Measurements from ENCODE around the gene TTLL11.

Gene TTLL11

DNA sequence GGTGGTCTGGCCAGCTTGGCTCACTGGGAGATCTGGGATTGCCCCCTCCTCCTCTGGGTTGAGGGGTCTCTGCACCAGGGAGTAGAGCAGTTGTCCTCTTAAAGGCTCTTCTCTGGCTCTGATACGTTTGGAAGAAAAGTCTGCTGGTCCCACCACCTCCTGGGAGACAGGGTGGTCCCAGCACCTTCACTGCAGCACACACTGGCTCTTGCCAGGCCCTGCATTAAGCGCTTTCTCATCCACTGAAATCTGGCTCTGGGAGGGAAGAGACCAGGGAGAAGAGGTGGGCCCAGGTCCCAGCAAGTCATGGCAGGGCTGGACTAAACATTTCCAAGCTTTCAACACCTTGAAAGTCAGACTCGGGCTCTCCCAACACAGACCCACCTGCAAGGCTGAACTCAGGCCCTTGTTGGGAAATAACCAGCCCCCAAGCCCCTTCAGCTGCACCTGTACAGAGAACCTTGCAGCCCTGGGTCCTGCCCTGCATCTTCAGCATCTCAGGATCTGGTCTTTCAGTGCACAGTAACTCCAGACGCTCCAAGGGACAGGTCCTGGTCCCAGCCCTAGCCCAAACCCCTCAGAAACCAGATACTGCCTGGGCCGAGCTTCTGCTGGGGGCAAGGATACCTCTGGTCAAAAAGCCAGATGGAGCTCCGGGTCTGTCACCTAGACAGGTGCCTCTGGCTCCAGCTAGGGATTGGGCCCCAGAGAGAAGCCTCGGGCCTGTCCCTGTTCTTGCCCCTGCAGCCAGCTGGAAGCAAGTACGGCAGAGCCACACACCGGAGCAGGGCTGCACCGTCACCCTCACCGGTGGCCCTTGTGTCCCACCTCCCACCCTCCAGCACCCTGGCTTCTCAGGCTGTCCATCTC is 307.2 kb downstream of the TTLL11 start:
- TF ChIP-seq, protein P1, sequence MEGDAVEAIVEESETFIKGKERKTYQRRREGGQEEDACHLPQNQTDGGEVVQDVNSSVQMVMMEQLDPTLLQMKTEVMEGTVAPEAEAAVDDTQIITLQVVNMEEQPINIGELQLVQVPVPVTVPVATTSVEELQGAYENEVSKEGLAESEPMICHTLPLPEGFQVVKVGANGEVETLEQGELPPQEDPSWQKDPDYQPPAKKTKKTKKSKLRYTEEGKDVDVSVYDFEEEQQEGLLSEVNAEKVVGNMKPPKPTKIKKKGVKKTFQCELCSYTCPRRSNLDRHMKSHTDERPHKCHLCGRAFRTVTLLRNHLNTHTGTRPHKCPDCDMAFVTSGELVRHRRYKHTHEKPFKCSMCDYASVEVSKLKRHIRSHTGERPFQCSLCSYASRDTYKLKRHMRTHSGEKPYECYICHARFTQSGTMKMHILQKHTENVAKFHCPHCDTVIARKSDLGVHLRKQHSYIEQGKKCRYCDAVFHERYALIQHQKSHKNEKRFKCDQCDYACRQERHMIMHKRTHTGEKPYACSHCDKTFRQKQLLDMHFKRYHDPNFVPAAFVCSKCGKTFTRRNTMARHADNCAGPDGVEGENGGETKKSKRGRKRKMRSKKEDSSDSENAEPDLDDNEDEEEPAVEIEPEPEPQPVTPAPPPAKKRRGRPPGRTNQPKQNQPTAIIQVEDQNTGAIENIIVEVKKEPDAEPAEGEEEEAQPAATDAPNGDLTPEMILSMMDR (IDR thresholded peaks at IDR 0.05) = no peak
- H3K4me1 ChIP-seq = no peaks in the 10 kb centered on the region
- H3K9ac ChIP-seq = no peak overlapping the region
- no peaks in the 10 kb centered on the region for H3K9me3 ChIP-seq (ENCODE audit: control insufficient read depth, low read length)
- H3K4me2 ChIP-seq (ENCODE audit: low read length) = no peak overlapping the region
- no peaks in the 10 kb centered on the region for H3K36me3 ChIP-seq (ENCODE audit: control insufficient read depth, insufficient read depth, low read length)
- H3K79me2 ChIP-seq = no peaks in the 10 kb centered on the region
- no peak overlapping the region for H3K4me3 ChIP-seq (ENCODE audit: low read depth, low read length)
- no peaks in the 10 kb centered on the region for H3K27me3 ChIP-seq (ENCODE audit: control insufficient read depth, insufficient read depth, low read length)
- no peak overlapping the region for H3K27ac ChIP-seq
- no peak overlapping the region for H2AFZ ChIP-seq

DNA sequence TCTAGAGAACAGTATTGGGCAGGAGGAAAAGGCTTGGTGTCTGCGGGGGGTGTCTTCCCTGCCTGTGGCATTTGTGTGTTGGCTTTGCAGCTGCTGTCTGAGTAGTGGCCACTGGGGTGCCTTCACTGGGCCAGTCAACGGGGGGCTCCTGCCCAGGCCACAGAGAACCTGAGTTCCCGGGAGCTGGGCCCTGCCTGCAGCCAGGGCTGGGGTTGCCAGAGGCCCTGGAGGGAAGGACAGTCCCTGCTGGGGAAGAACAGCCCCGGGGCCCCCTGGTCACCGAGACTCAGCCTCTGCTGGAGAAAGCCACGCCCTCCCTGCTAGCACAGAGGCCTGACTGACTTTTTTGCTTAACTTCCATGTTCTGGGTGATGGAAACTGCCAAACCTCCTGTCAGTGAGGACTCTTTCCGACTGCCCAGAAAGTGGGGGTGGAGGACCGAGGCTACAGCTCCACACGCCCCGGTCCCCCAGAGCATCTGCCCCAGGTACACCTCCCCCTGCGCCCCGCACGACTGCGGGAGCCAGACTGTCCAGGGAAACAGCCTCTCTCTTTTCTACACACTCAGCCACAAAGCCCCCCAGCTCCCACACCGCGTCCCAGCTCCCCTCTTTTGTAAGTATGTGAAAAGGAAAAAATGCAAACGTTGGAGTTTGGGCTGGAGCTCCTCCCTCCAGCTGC is 308.2 kb downstream of the TTLL11 start:
- Histone ChIP-seq H3K27me3 (ENCODE audit: control insufficient read depth, insufficient read depth, low read length) (no peaks in the 10 kb centered on the region), H3K9me3 (ENCODE audit: control insufficient read depth, low read length) (no peaks in the 10 kb centered on the region), H3K4me2 (ENCODE audit: low read length) (no peak overlapping the region), H3K4me3 (ENCODE audit: low read depth, low read length) (no peak overlapping the region), H3K4me1 (no peaks in the 10 kb centered on the region), H3K36me3 (ENCODE audit: control insufficient read depth, insufficient read depth, low read length) (no peaks in the 10 kb centered on the region), H3K79me2 (no peaks in the 10 kb centered on the region), H3K27ac (no peak overlapping the region), H2AFZ (no peak overlapping the region), H3K9ac (no peak overlapping the region)
- TF ChIP-seq, protein P1 (IDR thresholded peaks at IDR 0.05) = no peak

DNA sequence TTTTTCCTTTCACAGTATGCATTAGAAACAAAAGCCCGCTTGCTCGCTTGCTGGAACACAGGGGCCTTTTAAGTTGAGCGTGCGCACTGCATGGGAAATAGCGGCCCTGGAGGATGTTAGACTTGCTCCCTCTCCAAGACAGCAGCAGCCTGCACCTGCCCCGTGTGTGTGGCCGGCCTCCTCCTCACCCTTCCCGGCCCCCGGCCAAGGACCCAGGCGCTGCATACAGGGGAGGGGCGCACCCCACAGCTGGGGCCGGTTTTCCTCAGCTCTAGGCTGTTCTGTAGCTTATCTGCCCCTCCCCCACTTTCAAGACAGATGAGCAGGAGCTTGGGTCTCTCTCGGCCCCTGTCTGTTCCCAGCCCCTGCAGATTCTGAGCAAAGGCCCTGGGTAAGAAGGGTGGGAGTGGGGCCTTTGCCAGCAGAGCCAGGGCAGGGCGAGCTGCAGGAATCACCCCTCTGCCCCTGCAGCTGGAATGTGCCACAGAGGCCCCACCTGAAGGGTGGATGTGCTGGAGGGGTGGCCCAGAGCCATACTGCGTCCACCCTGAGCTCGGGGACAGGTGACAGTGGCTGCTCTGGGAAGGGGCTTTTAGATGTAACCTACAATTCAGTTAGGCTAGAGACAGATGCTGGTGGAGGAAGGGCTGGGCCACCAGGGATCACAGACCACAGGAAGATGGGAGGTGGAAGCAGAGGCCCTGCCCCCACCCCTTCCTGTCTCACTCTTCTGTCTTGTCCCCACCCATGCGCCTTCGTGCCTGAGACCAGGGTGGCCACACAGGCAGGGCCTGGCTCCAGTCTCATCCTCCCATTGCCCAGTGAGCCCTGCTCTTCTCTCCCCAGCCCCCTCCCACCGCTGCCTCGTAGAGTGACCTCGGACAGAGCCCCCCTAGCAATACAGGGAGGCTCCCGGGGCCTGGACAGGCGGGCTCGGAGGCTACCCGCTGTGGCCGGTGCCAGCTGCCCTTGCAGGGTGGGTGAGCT is 309.3 kb downstream of the TTLL11 start:
- no peak overlapping the region for H3K27ac ChIP-seq
- no peaks in the 10 kb centered on the region for H3K79me2 ChIP-seq
- no peak overlapping the region for H3K4me2 ChIP-seq (ENCODE audit: low read length)

DNA sequence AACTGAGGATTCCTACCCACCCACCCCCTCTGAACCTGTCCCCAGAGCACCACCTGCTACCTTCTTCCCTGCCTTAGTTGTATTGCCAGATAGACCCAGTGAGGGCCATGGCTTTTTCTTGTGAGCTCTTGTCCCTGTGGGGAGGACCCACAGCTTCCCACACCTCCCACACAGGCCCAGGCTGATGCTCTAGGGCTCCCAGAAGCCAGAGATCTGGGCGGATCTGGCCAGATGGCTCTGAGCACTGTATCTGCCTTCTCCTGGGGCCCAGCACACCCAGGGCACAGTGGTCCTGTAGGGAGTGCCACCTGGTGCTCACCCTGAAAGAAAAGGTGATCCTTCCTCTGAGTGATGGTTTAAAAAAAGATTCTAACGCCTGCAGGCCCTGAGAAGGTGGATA is 310.0 kb downstream of the TTLL11 start:
- H3K27ac ChIP-seq = no peak overlapping the region
- no peaks in the 10 kb centered on the region for H3K9me3 ChIP-seq (ENCODE audit: control insufficient read depth, low read length)
- H3K27me3 ChIP-seq (ENCODE audit: control insufficient read depth, insufficient read depth, low read length) = no peaks in the 10 kb centered on the region
- TF ChIP-seq, protein P1 (IDR thresholded peaks at IDR 0.05) = no peak
- H3K4me1 ChIP-seq = no peaks in the 10 kb centered on the region
- no peak overlapping the region for H3K4me3 ChIP-seq (ENCODE audit: low read depth, low read length)
- H3K9ac ChIP-seq = no peak overlapping the region
- H3K79me2 ChIP-seq = no peaks in the 10 kb centered on the region
- no peak overlapping the region for H2AFZ ChIP-seq
- H3K36me3 ChIP-seq (ENCODE audit: control insufficient read depth, insufficient read depth, low read length) = no peaks in the 10 kb centered on the region
- no peak overlapping the region for H3K4me2 ChIP-seq (ENCODE audit: low read length)

More for the DNA sequence above, 309.3 kb downstream of the TTLL11 start:
- Histone ChIP-seq H2AFZ (no peak overlapping the region), H3K4me3 (ENCODE audit: low read depth, low read length) (no peak overlapping the region), H3K9me3 (ENCODE audit: control insufficient read depth, low read length) (no peaks in the 10 kb centered on the region), H3K36me3 (ENCODE audit: control insufficient read depth, insufficient read depth, low read length) (no peaks in the 10 kb centered on the region), H3K9ac (no peak overlapping the region), H3K27me3 (ENCODE audit: control insufficient read depth, insufficient read depth, low read length) (no peaks in the 10 kb centered on the region), H3K4me1 (no peaks in the 10 kb centered on the region)
- TF ChIP-seq, protein P1 (IDR thresholded peaks at IDR 0.05) = no peak
